ENCODE results near the gene NEDD8. TPM values are rescaled to one million over a fixed set of nuclear protein-coding genes. Genes with fewer than 3 reads are reported as not detected.

NEDD8 gene
- total and polyA plus RNA-seq, 2 experiments from 2014 or later, result 130 to 418 TPM

GRCh38 chr14:24207104-24207551 lies 25.0 kb downstream of the NEDD8 start:
- Histone ChIP-seq H2AFZ (no peak overlapping the region), H3K27ac (ENCODE audit: low read depth) (no peak overlapping the region), H3K4me1 (ENCODE audit: insufficient read depth) (peaks cover 10% of the 10 kb centered on the region), H4K20me1 (replicated peaks; ENCODE audit: insufficient read depth) (no peaks in the 10 kb centered on the region; the same call in 1 of the 2 replicates), H3K4me3 (no peak overlapping the region), H3K36me3 (ENCODE audit: insufficient read depth) (peaks cover 6% of the 10 kb centered on the region), H3K4me2 (no peak overlapping the region), H3K27me3 (ENCODE audit: insufficient read depth) (no peaks in the 10 kb centered on the region), H3F3A (replicated peaks; ENCODE audit: low read depth) (no peaks in the 10 kb centered on the region; the same call in 1 of the 2 replicates), H3K79me2 (replicated peaks; ENCODE audit: insufficient read depth) (no peaks in the 10 kb centered on the region; the same call in 1 of the 2 replicates), H3K9me2 (ENCODE audit: insufficient read depth) (no peaks in the 10 kb centered on the region)
- Mint-ChIP-seq H3K4me1 (peaks cover 18% of the 10 kb centered on the region), H3K9me3 (peaks cover 6% of the 10 kb centered on the region), H3K27me3 (ENCODE audit: insufficient read depth, low read depth, poor library complexity) (peaks cover 5% of the 10 kb centered on the region), H3K27ac (no peak overlapping the region), H3K36me3 (ENCODE audit: low read depth) (peaks cover 81% of the 10 kb centered on the region), H3K4me3 (no peak overlapping the region; the same call in 2 of the 3 replicates)
- DNase-seq (ENCODE audit: low spot score) (no peak), ATAC-seq (no peak)
- no peak for TF ChIP-seq POLR2AphosphoS5 (IDR thresholded peaks at IDR 0.05; ENCODE audit: low read depth)
- no peak for TF ChIP-seq ZNF331 (CRISPR knock-in tag; IDR thresholded peaks at IDR 0.05; ENCODE audit: low read depth)
- no peak for TF ChIP-seq REST (IDR thresholded peaks at IDR 0.05; ENCODE audit: unreplicated experiment)
- TF ChIP-seq CTCF (conservative IDR thresholded peaks at IDR 0.05; ENCODE audit: low read depth in 2 of 2), result no peak
- no peak for TF ChIP-seq JUNB (IDR thresholded peaks at IDR 0.05; ENCODE audit: unreplicated experiment)
- TF ChIP-seq EZH2 (IDR thresholded peaks at IDR 0.05; ENCODE audit: low read depth, unreplicated experiment), result no peak
- no peak for TF ChIP-seq CREB1 (CRISPR knock-in tag; IDR thresholded peaks at IDR 0.05; ENCODE audit: low read depth)
- no peak for TF ChIP-seq ZNF462 (CRISPR knock-in tag; IDR thresholded peaks at IDR 0.05)
- TF ChIP-seq STAT1 (IDR thresholded peaks at IDR 0.05; ENCODE audit: unreplicated experiment), result no peak
- TF ChIP-seq EZH2phosphoT487 (IDR thresholded peaks at IDR 0.05; ENCODE audit: unreplicated experiment), result no peak
- TF ChIP-seq ZNF114 (CRISPR knock-in tag; IDR thresholded peaks at IDR 0.05), result no peak
- TF ChIP-seq NANOG (IDR thresholded peaks at IDR 0.05; ENCODE audit: borderline replicate concordance), result no peak
- TF ChIP-seq ETS1 (IDR thresholded peaks at IDR 0.05), result no peak

Measured in GM23338 (cell line).